NCI-H2029 treated with DMSO at 0.1 percent for 48 hours (cell line): ENCODE measurements around the gene GNPTAB.

Source experiments
- DNase-seq: peaks from one replicate; lab custom pipeline; 2025; lab: John Stamatoyannopoulos, UW

The GNPTAB gene

GRCh38 chr12:101804409-101804808, 26.4 kb downstream of the GNPTAB start:
- no peak for DNase-seq

GRCh38 chr12:101803978-101804377, 26.8 kb downstream of the GNPTAB start:
- no peak for DNase-seq

GRCh38 chr12:101802486-101802885, 28.3 kb downstream of the GNPTAB start:
- no peak for DNase-seq

- no peak for DNase-seq
Measured at GRCh38 chr12:101799774-101800173, 31.0 kb downstream of the GNPTAB start.

GRCh38 chr12:101795786-101796185, 35.0 kb downstream of the GNPTAB start:
- no peak for DNase-seq

GRCh38 chr12:101795013-101795412, 35.7 kb downstream of the GNPTAB start:
- DNase-seq, result no peak

GRCh38 chr12:101794574-101794973, 36.2 kb downstream of the GNPTAB start:
- DNase-seq, result no peak

- DNase-seq, result no peak
Measured at GRCh38 chr12:101793401-101793800, 37.4 kb downstream of the GNPTAB start.

- DNase-seq, result no peak
Measured at GRCh38 chr12:101792046-101792931, 38.5 kb downstream of the GNPTAB start.

GRCh38 chr12:101789171-101789570, 41.6 kb downstream of the GNPTAB start:
- no peak for DNase-seq

- no peak for DNase-seq
Measured at GRCh38 chr12:101785671-101786070, 45.1 kb downstream of the GNPTAB start.

- DNase-seq, result no peak
Measured at GRCh38 chr12:101784376-101784775, 46.4 kb downstream of the GNPTAB start.

GRCh38 chr12:101783838-101784237, 46.9 kb downstream of the GNPTAB start:
- DNase-seq, result no peak

- no peak for DNase-seq
Measured at GRCh38 chr12:101783150-101783549, 47.6 kb downstream of the GNPTAB start.

- no peak for DNase-seq
Measured at GRCh38 chr12:101782273-101782731, 48.5 kb downstream of the GNPTAB start.

GRCh38 chr12:101781834-101782233, 48.9 kb downstream of the GNPTAB start:
- DNase-seq, result no peak

GRCh38 chr12:101780599-101780998, 50.2 kb downstream of the GNPTAB start:
- DNase-seq, result no peak

- no peak for DNase-seq
Measured at GRCh38 chr12:101779626-101780025, 51.1 kb downstream of the GNPTAB start.

- DNase-seq, result no peak
Measured at GRCh38 chr12:101779200-101779599, 51.6 kb downstream of the GNPTAB start.

GRCh38 chr12:101777978-101778377, 52.8 kb downstream of the GNPTAB start:
- no peak for DNase-seq

- DNase-seq, result no peak
Measured at GRCh38 chr12:101777485-101777884, 53.3 kb downstream of the GNPTAB start.

GRCh38 chr12:101775816-101776215, 54.9 kb downstream of the GNPTAB start:
- DNase-seq, result no peak

- peak; percentile 68 for DNase-seq
Measured at GRCh38 chr12:101773650-101774162, 57.1 kb downstream of the GNPTAB start.
